Epithelial cell of proximal tubule (primary cell): ENCODE data around the gene F2RL2. TPM values are rescaled to one million over a fixed set of nuclear protein-coding genes. Genes with fewer than 3 reads are reported as not detected.

Experiments used
- DNase-seq: peaks from one replicate; pipeline ENCODE4 v3.0.0-alpha.2; 2011; ENCODE audit warnings: low read depth
- H3K4me3 ChIP-seq: 2 replicates; pipeline ENCODE4 v1.5.1; 2011; ENCODE audit warnings: low read depth, mild to moderate bottlenecking, low read length
- CTCF ChIP-seq: conservative IDR thresholded peaks from 2 replicates; pipeline ENCODE4 v1.5.1; 2012; ENCODE audit warnings: low read depth, mild to moderate bottlenecking, low read length
- total RNA-seq: library from RNA; depleted of rRNA; stranded (reverse); fragments of >200 nt; gene quantifications from 2 replicates; pipeline ENCODE4 v1.2.3, GENCODE V29; 2015

F2RL2 gene
- total RNA-seq, 1 donor from 2014 or later = 2.4 TPM

- no peak for TF ChIP-seq CTCF
These were observed 19.3 kb upstream of the F2RL2 start for GRCh38 chr5:76642390-76643040.

GRCh38 chr5:76641514-76642120 lies 18.4 kb upstream of the F2RL2 start:
- peak; percentile 96 for TF ChIP-seq CTCF
- H3K4me3 ChIP-seq = no peak overlapping the region
- peak; percentile 22 for DNase-seq

More at GRCh38 chr5:76642390-76643040, 19.3 kb upstream of the F2RL2 start:
- DNase-seq = no peak
- no peak overlapping the region for H3K4me3 ChIP-seq

DNA sequence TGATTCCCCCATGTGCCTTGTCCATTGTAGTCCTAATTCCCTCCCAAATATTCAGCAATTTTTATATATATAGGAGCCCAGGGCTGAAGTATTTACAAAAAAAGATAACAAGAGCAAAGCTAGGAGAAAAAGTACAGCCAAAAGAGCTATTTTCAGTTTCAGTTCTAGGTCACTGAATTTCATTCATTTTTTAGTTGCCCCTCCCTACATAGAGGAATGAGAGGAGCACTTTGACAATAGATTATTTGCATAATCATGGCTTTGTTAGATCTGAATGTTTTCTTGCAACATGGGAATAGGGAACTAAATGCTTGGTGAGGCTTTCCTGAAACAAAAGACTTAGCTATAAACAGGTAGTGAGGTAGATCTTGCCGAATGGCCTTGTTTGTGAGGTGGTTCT lies 15.3 kb upstream of the F2RL2 start:
- DNase-seq = no peak
- no peak overlapping the region for H3K4me3 ChIP-seq
- TF ChIP-seq CTCF = no peak

GRCh38 chr5:76637490-76637889 lies 14.3 kb upstream of the F2RL2 start:
- DNase-seq = no peak
- H3K4me3 ChIP-seq = no peak overlapping the region
- no peak for TF ChIP-seq CTCF

DNA sequence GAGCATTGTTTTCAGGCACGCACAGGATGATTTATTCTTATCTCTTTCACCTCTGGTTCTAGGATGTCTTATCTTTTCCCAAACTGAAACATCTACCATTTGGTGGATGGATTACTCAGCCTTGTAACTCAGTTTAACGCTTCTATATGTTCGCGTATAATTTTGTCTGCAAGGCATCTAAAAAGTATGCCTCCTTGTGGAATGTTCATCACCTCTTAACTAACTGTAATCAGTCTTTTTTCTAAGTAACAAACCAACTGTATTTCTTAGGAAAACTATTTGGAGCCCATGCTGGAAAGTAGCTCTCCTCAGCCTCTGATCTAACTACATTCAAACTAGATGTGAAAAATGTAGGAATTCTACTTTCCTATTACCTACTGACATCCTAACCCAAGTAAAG lies 11.5 kb upstream of the F2RL2 start:
- TF ChIP-seq CTCF = no peak
- H3K4me3 ChIP-seq = no peak overlapping the region
- no peak for DNase-seq

- no peak overlapping the region for H3K4me3 ChIP-seq
- no peak for TF ChIP-seq CTCF
- DNase-seq = no peak
These were observed 3.5 kb upstream of the F2RL2 start for GRCh38 chr5:76626738-76627137.

DNA sequence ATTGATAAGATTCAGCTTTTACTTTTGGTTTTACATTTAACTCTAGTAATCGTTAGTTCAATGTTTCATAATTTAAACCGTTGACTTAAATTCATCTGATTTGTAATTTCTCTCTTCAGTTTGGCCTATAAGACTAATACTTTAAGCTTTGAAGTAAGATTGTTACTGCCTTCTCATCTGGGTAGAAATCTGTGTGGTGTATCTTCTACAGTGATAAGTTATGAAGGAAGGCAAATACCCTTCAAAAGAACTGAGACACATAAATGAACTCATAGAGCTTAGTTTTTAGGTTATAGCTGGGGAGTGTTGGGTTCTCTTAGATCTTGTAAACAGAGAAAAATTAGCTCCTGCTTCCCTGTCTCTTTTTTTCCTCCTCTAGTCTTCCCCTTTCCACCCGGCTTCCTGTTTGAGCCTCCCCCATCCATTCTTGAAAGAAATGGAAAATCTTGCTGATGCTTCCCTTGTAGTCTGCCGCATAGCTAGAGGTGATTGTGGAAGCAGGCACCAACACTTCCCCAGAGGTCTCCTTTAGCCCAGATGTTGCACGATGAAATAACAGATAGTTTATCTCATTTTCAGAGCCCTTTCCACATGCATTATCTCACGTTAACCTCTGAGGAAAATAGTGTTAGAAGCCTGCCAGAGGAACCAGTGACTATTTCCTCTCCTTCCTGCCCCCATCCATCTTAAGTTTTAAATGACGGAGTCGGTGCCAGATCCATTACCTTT lies 2.0 kb upstream of the F2RL2 start:
- no peak overlapping the region for H3K4me3 ChIP-seq
- DNase-seq = no peak
- TF ChIP-seq CTCF = no peak
